Panc1 (cell line): ENCODE data around the gene ELAVL1. TPM values are rescaled to one million over a fixed set of nuclear protein-coding genes. Genes with fewer than 3 reads are reported as not detected.

Experiments used
- ATAC-seq: fragments of 200-7000 bp; cut with Tn5 transposase; 2 replicates; pipeline ENCODE4 v1.9.1; 2020; ENCODE audit warnings: mild to moderate bottlenecking, moderate library complexity
- BruUV-seq: library from RNA; stranded (reverse); fragments of 400-500 nt; replicated peaks from 2 replicates; lab custom pipeline; 2021; lab: Mats Ljungman, UMichigan
- CTCF ChIA-PET: fragments of 300-600 bp; sonication (Branson Sonifier 250); formaldehyde crosslinking; loops from one replicate; lab custom pipeline; 2022; ENCODE audit warnings: antibody characterized with exemption; lab: Charles Lee
- POLR2A ChIA-PET: fragments of 300-600 bp; sonication (Branson Sonifier 250); formaldehyde crosslinking; loops from one replicate; lab custom pipeline; 2022; ENCODE audit warnings: antibody characterized with exemption; lab: Charles Lee
- DNase-seq: peaks from one replicate; pipeline ENCODE4 v3.0.0-alpha.2; 2010; ENCODE audit warnings: low read depth, low spot score
- H3K27ac ChIP-seq: 2 replicates; pipeline ENCODE4 v1.5.1; 2011; ENCODE audit warnings: mild to moderate bottlenecking, low read length, inconsistent platforms
- H3K27me3 ChIP-seq: fragments of 200-500 bp; sonication (Bioruptor generic); 2 replicates; pipeline ENCODE4 v1.6.0; 2014; ENCODE audit warnings: low read length, inconsistent platforms; ENCODE audit not compliant: control insufficient read depth, insufficient read depth
- H3K36me3 ChIP-seq: fragments of 200-500 bp; sonication (Bioruptor generic); 2 replicates; pipeline ENCODE4 v1.5.1; 2014; ENCODE audit warnings: inconsistent platforms, mild to moderate bottlenecking, low read length, moderate library complexity; ENCODE audit not compliant: control insufficient read depth, insufficient read depth
- H3K4me1 ChIP-seq: 2 replicates; pipeline ENCODE4 v1.5.1; 2011; ENCODE audit warnings: inconsistent platforms, mild to moderate bottlenecking, low read length, moderate library complexity; ENCODE audit not compliant: control insufficient read depth, insufficient read depth
- H3K4me3 ChIP-seq, 2 experiments: 2 replicates each; pipeline ENCODE4 v1.5.1; 2011 to 2012; ENCODE audit warnings: low read depth in 2 of 2, low read length in 2 of 2, mild to moderate bottlenecking in 2 of 2, inconsistent platforms in 1 of 2, moderate library complexity in 1 of 2
- H3K9me3 ChIP-seq: fragments of 200-500 bp; sonication (Bioruptor generic); 2 replicates; pipeline ENCODE4 v1.5.1; 2014; ENCODE audit warnings: low read depth, mild to moderate bottlenecking, inconsistent platforms, low read length, moderate library complexity; ENCODE audit not compliant: control insufficient read depth, insufficient read depth
- POLR2AphosphoS5 ChIP-seq: IDR thresholded peaks from 2 replicates; pipeline ENCODE4 v1.6.1; 2012; ENCODE audit warnings: mild to moderate bottlenecking, low read depth, low read length, moderate library complexity
- SIN3A ChIP-seq: IDR thresholded peaks from 2 replicates; pipeline ENCODE4 v1.6.1; 2012; ENCODE audit warnings: low read depth, mild to moderate bottlenecking, low read length, moderate library complexity, borderline replicate concordance; ENCODE audit not compliant: insufficient read depth
- TCF7L2 ChIP-seq: IDR thresholded peaks from 2 replicates; pipeline ENCODE4 v1.6.1; 2011; ENCODE audit warnings: mild to moderate bottlenecking, low read depth, low read length, inconsistent platforms
- in situ Hi-C: cut with HindIII; loops from 2 replicates; pipeline ENCODE4 v1.10.0; 2016; ENCODE audit warnings: low sequenced_read_pairs, low pct_unique_long_range_greater_than_20kb
- intact Hi-C: fragments of 100-400 bp; cut with micrococcal nuclease; formaldehyde crosslinking; loops from one replicate; pipeline ENCODE4 v1.10.0; 2022; ENCODE audit not compliant: unreplicated experiment
- total RNA-seq: library from RNA; stranded (reverse); gene quantifications from one replicate; pipeline ENCODE4 v1.2.1, GENCODE V29; 2021; ENCODE audit not compliant: unreplicated experiment
- TF ChIP-seq, protein P1 (sequence below), 2 experiments: IDR thresholded peaks; 2 replicates each; pipeline ENCODE4 v1.6.1; 2011 to 2012; ENCODE audit warnings: low read depth in 2 of 2, control low read depth in 1 of 2, low read length in 1 of 2, mild to moderate bottlenecking in 1 of 2, moderate library complexity in 1 of 2; ENCODE audit not compliant: insufficient read depth in 1 of 2
- TF ChIP-seq, protein P2 (sequence below): fragments of 450-650 bp; IDR thresholded peaks from 2 replicates; pipeline ENCODE4 v1.5.1; 2017; ENCODE audit warnings: mild to moderate bottlenecking

Gene ELAVL1
- total RNA-seq, 1 experiment from 2014 or later, result 123 TPM

DNA sequence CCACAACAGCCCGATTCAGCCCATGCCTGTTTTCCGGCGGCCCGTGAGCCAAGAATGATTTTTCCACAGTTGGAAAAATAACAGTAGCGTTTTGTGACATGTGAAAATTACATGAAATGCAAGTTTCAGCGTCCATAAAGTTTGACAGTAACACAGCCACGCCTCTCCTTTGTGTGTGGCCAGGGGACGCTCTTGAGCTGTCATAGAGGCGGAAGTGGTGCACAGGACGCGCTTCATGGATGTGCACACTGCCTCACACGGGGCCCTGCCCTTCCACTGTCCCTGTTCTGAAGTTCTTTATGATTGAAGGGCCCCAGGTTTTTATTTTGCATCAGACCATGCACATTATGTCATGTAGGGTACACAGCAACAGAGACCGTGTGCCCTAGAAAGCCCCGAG is 12.4 kb upstream of the ELAVL1 start:
- H3K9me3 ChIP-seq, result no peaks in the 10 kb centered on the region
- in situ Hi-C loops, result no loop called here
- CTCF ChIA-PET, result interaction anchor here (0.6 kb wide), 1 partner anchor 569 kb away, joined by 4 read pairs; no protein-coding TSS in a partner anchor

DNA sequence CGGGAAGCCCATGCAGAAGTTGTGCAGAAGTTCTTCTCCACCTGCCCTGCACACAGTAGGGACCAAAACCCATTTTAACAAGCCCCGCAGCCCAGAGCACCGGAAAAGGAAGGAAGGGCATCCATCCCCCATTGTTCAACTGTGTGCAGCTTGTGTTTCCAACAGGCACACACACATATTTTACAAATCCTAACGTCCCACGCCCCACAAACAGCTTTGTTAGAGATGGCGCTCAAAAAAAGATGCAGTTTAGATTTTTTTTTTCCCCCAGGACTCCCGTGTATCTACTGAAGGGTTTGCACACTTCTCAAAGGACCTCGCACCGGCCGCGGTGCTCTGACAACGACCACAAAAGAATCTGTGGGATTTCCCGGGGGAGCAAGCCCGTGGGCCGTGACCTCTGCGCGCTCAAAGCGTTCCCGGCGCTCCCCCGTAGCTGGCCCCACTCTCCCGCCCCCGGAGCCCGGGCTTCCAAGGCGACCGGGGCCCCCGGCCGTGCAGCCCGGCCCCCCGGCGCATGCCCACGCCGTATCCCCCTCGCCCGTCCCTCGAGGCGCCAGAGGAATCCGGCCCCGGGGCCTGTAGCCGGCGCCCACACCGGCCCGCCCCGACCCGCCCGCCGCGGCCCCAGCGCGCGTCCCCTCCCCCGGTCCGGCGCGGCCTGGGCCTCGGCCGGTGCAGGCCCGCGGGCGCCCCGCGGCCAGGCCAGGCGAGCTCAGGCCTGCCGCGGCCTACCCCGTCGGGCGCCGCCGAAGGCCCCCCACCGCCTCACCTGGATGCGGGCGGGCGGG is 523 bp downstream of the ELAVL1 start:
- CTCF ChIA-PET, result no interaction called here
- H3K27ac ChIP-seq, result peak overlapping the region; percentile 78
- H3K27me3 ChIP-seq, result no peaks in the 10 kb centered on the region
- in situ Hi-C loops (no loop called here), intact Hi-C loops (no loop called here)
- TF ChIP-seq SIN3A (no peak), TCF7L2 (no peak), POLR2AphosphoS5 (no peak)
- TF ChIP-seq, protein P1, sequence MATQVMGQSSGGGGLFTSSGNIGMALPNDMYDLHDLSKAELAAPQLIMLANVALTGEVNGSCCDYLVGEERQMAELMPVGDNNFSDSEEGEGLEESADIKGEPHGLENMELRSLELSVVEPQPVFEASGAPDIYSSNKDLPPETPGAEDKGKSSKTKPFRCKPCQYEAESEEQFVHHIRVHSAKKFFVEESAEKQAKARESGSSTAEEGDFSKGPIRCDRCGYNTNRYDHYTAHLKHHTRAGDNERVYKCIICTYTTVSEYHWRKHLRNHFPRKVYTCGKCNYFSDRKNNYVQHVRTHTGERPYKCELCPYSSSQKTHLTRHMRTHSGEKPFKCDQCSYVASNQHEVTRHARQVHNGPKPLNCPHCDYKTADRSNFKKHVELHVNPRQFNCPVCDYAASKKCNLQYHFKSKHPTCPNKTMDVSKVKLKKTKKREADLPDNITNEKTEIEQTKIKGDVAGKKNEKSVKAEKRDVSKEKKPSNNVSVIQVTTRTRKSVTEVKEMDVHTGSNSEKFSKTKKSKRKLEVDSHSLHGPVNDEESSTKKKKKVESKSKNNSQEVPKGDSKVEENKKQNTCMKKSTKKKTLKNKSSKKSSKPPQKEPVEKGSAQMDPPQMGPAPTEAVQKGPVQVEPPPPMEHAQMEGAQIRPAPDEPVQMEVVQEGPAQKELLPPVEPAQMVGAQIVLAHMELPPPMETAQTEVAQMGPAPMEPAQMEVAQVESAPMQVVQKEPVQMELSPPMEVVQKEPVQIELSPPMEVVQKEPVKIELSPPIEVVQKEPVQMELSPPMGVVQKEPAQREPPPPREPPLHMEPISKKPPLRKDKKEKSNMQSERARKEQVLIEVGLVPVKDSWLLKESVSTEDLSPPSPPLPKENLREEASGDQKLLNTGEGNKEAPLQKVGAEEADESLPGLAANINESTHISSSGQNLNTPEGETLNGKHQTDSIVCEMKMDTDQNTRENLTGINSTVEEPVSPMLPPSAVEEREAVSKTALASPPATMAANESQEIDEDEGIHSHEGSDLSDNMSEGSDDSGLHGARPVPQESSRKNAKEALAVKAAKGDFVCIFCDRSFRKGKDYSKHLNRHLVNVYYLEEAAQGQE (IDR thresholded peaks at IDR 0.05; ENCODE audit: insufficient read depth in 1 of 2, low read depth in 2 of 2, low read length in 1 of 2), result no peak
- TF ChIP-seq, protein P2, sequence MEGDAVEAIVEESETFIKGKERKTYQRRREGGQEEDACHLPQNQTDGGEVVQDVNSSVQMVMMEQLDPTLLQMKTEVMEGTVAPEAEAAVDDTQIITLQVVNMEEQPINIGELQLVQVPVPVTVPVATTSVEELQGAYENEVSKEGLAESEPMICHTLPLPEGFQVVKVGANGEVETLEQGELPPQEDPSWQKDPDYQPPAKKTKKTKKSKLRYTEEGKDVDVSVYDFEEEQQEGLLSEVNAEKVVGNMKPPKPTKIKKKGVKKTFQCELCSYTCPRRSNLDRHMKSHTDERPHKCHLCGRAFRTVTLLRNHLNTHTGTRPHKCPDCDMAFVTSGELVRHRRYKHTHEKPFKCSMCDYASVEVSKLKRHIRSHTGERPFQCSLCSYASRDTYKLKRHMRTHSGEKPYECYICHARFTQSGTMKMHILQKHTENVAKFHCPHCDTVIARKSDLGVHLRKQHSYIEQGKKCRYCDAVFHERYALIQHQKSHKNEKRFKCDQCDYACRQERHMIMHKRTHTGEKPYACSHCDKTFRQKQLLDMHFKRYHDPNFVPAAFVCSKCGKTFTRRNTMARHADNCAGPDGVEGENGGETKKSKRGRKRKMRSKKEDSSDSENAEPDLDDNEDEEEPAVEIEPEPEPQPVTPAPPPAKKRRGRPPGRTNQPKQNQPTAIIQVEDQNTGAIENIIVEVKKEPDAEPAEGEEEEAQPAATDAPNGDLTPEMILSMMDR, result no peak
- peaks cover 30% of the 10 kb centered on the region for H3K4me1 ChIP-seq
- POLR2A ChIA-PET, result no interaction called here
- H3K36me3 ChIP-seq, result no peaks in the 10 kb centered on the region; the same call in none of the 2 replicates
- BruUV-seq, result no TSS peak
- DNase-seq (no peak), ATAC-seq (peak; percentile 58)
- H3K4me3 ChIP-seq, result peak overlapping the region; percentile 76 to 81
- H3K9me3 ChIP-seq, result no peaks in the 10 kb centered on the region

More for the DNA sequence above, 12.4 kb upstream of the ELAVL1 start:
- Histone ChIP-seq H3K4me3 (no peak overlapping the region), H3K4me1 (no peaks in the 10 kb centered on the region), H3K36me3 (no peaks in the 10 kb centered on the region), H3K27ac (no peak overlapping the region), H3K27me3 (no peaks in the 10 kb centered on the region)
- POLR2A ChIA-PET, result no interaction called here
- intact Hi-C loops, result no loop called here
- ATAC-seq (no peak), DNase-seq (no peak)
- TF ChIP-seq POLR2AphosphoS5 (no peak), SIN3A (no peak), TCF7L2 (no peak)
- TF ChIP-seq, protein P1 (IDR thresholded peaks at IDR 0.05; ENCODE audit: insufficient read depth in 1 of 2, low read depth in 2 of 2, low read length in 1 of 2), result no peak
- TF ChIP-seq, protein P2, result no peak
- BruUV-seq, result no TSS peak
